ENCODE measurements around the gene LCE3B.

Gene LCE3B

GRCh38 chr1:152654110-152654509 is 40.5 kb downstream of the LCE3B start:
- Histone ChIP-seq H3K4me1 (ENCODE audit: control insufficient read depth, insufficient read depth, low read length) (no peaks in the 10 kb centered on the region), H3K36me3 (ENCODE audit: control insufficient read depth, insufficient read depth, low read length) (no peaks in the 10 kb centered on the region), H3K27ac (ENCODE audit: insufficient read depth, low read depth, low read length, poor library complexity, severe bottlenecking) (no peak overlapping the region), H3K27me3 (ENCODE audit: control insufficient read depth, insufficient read depth, low read length, poor library complexity, severe bottlenecking) (no peaks in the 10 kb centered on the region), H3K9me3 (ENCODE audit: control insufficient read depth, low read length) (peaks cover 19% of the 10 kb centered on the region), H3K4me3 (ENCODE audit: insufficient read depth, low read depth, low read length) (no peak overlapping the region)
- 34 to 40% methylated on average over 10 of the region's 10 CpGs for WGBS, 2 experiments

GRCh38 chr1:152656459-152656858 is 42.8 kb downstream of the LCE3B start:
- WGBS, 2 experiments = 61 to 63% methylated on average over 2 of the region's 2 CpGs
- no peak overlapping the region for H3K27ac ChIP-seq (ENCODE audit: insufficient read depth, low read depth, low read length, poor library complexity, severe bottlenecking)
- H3K27me3 ChIP-seq (ENCODE audit: control insufficient read depth, insufficient read depth, low read length, poor library complexity, severe bottlenecking) = no peaks in the 10 kb centered on the region
- no peaks in the 10 kb centered on the region for H3K36me3 ChIP-seq (ENCODE audit: control insufficient read depth, insufficient read depth, low read length)
- no peaks in the 10 kb centered on the region for H3K4me1 ChIP-seq (ENCODE audit: control insufficient read depth, insufficient read depth, low read length)
- H3K9me3 ChIP-seq (ENCODE audit: control insufficient read depth, low read length) = peaks cover 24% of the 10 kb centered on the region
- no peak overlapping the region for H3K4me3 ChIP-seq (ENCODE audit: insufficient read depth, low read depth, low read length)

- 64 to 72% methylated on average over 2 of the region's 4 CpGs for WGBS, 2 experiments
- Histone ChIP-seq H3K27ac (ENCODE audit: insufficient read depth, low read depth, low read length, poor library complexity, severe bottlenecking) (no peak overlapping the region), H3K4me1 (ENCODE audit: control insufficient read depth, insufficient read depth, low read length) (no peaks in the 10 kb centered on the region), H3K9me3 (ENCODE audit: control insufficient read depth, low read length) (peaks cover 24% of the 10 kb centered on the region), H3K4me3 (ENCODE audit: insufficient read depth, low read depth, low read length) (no peak overlapping the region), H3K27me3 (ENCODE audit: control insufficient read depth, insufficient read depth, low read length, poor library complexity, severe bottlenecking) (no peaks in the 10 kb centered on the region), H3K36me3 (ENCODE audit: control insufficient read depth, insufficient read depth, low read length) (no peaks in the 10 kb centered on the region)
Observed at GRCh38 chr1:152657677-152658076, 44.1 kb downstream of the LCE3B start.

GRCh38 chr1:152658649-152659048 is 45.0 kb downstream of the LCE3B start:
- Histone ChIP-seq H3K27ac (ENCODE audit: insufficient read depth, low read depth, low read length, poor library complexity, severe bottlenecking) (no peak overlapping the region), H3K4me3 (ENCODE audit: insufficient read depth, low read depth, low read length) (no peak overlapping the region), H3K9me3 (ENCODE audit: control insufficient read depth, low read length) (peaks cover 24% of the 10 kb centered on the region), H3K4me1 (ENCODE audit: control insufficient read depth, insufficient read depth, low read length) (no peaks in the 10 kb centered on the region), H3K27me3 (ENCODE audit: control insufficient read depth, insufficient read depth, low read length, poor library complexity, severe bottlenecking) (no peaks in the 10 kb centered on the region), H3K36me3 (ENCODE audit: control insufficient read depth, insufficient read depth, low read length) (no peaks in the 10 kb centered on the region)
- WGBS, 2 experiments = 77 to 78% methylated on average over 3 of the region's 3 CpGs

GRCh38 chr1:152663098-152663497 is 49.5 kb downstream of the LCE3B start, which contains the start of gene LCE2D:
LCE2D (plus strand) TSS chr1:152663380; CDS start chr1:152664106, 726 bp downstream.
- H3K9me3 ChIP-seq (ENCODE audit: control insufficient read depth, low read length) = peaks cover 27% of the 10 kb centered on the region
- 53 to 57% methylated on average over 3 of the region's 3 CpGs for WGBS, 2 experiments
- no peaks in the 10 kb centered on the region for H3K27me3 ChIP-seq (ENCODE audit: control insufficient read depth, insufficient read depth, low read length, poor library complexity, severe bottlenecking)

More at GRCh38 chr1:152663098-152663497, 49.5 kb downstream of the LCE3B start, which contains the start of gene LCE2D:
- H3K4me1 ChIP-seq (ENCODE audit: control insufficient read depth, insufficient read depth, low read length) = no peaks in the 10 kb centered on the region
- H3K4me3 ChIP-seq (ENCODE audit: insufficient read depth, low read depth, low read length) = no peak within 1 kb of the TSS
- no peak within 1 kb of the TSS for H3K27ac ChIP-seq (ENCODE audit: insufficient read depth, low read depth, low read length, poor library complexity, severe bottlenecking)
- H3K36me3 ChIP-seq (ENCODE audit: control insufficient read depth, insufficient read depth, low read length) = no peaks in the 10 kb centered on the region
